ENCODE results near the gene ZNF609.

- no peak for TF ChIP-seq EZH2phosphoT487 (IDR thresholded peaks at IDR 0.05; ENCODE audit: borderline replicate concordance, low read length)
- TF ChIP-seq, protein P1, sequence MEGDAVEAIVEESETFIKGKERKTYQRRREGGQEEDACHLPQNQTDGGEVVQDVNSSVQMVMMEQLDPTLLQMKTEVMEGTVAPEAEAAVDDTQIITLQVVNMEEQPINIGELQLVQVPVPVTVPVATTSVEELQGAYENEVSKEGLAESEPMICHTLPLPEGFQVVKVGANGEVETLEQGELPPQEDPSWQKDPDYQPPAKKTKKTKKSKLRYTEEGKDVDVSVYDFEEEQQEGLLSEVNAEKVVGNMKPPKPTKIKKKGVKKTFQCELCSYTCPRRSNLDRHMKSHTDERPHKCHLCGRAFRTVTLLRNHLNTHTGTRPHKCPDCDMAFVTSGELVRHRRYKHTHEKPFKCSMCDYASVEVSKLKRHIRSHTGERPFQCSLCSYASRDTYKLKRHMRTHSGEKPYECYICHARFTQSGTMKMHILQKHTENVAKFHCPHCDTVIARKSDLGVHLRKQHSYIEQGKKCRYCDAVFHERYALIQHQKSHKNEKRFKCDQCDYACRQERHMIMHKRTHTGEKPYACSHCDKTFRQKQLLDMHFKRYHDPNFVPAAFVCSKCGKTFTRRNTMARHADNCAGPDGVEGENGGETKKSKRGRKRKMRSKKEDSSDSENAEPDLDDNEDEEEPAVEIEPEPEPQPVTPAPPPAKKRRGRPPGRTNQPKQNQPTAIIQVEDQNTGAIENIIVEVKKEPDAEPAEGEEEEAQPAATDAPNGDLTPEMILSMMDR (conservative IDR thresholded peaks at IDR 0.05; ENCODE audit: low read depth, low read length) = no peak
- no peak for TF ChIP-seq EZH2 (IDR thresholded peaks at IDR 0.05; ENCODE audit: low read length, unreplicated experiment)
Measured at GRCh38 chr15:64589435-64590084, 129.2 kb downstream of the ZNF609 start.
